GM19397 (cell line): ENCODE measurements around the gene CYTH4.
"Not testable (repeated sequence)": the region's sequence is repeated elsewhere in the genome, so short reads cannot be mapped to it uniquely, and the experiment has no call there.

ENCODE experiments used
- ATAC-seq: cut with Tn5 transposase; IDR thresholded peaks from one replicate; pipeline ENCODE4 v1.9.1; 2021; ENCODE audit warnings: mild to moderate bottlenecking, moderate library complexity; ENCODE audit not compliant: unreplicated experiment

Gene CYTH4

DNA sequence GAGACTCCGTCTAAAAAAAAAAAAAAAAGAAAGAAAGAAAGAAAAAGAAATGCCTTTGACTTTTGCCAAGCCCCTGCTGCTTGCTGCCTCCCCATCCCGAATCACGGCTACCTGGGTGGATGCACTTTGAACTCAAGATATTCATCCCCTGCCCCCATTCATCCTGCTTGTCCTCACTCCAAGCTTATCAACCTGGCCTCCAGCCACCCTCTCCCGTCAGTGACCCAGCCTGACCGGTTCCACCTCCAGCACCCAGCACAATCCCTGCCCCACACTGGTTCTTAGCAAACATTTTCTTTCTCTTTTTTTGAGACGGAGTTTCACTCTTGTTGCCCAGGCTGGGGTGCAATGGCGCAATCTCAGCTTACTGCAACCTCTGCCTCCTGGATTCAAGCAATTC is 44.4 kb downstream of the CYTH4 start:
- ATAC-seq: no peak

DNA sequence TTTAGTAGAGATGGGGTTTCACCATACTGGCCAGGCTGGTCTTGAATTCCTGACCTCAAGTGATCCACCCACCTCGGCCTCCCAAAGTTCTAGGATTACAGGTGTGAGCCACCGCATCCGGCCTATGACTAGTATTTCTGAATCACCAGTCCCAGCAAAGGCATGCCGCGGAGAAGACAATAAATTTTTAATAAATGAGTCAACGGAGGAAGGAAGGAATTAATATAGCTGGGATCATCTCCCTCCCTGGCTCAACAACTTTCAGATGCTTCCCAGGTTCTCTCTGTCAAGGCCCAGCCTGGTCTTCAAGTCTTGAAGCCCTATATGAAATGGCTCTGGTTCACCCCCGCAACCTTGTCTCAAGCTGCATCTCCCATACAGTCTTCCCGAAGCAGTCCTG is 45.7 kb downstream of the CYTH4 start:
- no peak for ATAC-seq

DNA sequence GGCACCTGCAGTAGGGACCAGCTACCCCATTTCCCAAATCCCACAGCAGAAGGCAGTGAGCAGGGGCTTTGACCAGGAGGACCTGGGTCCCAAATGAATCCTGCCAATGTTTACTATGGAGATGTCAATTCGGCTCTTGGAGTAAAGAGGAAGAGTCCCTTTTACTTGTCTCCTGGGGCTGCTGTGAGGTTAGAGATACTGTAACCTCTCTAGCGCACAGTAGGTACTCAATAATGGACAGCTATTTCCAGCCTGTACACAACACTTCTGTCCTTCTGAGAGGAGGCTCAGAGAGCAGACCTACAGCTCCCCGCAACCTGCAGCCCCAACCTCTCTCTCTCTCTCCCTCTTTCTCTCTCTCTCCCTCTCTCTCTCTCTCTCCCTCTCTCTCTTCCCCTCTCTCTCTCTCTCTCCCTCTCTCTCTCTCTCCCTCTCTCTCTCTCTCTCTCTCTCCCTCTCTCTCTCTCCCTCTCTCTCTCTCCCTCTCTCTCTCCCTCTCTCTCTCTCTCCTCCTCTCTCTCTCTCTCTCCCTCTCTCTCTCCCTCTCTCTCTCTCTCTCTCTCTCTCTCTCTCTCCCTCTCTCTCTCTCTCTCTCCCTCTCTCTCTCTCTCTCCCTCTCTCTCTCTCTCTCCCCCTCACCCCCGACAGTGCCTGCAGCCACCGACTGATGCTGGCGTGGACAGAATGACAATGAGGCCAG is 46.4 kb downstream of the CYTH4 start:
- not testable (repeated sequence) for ATAC-seq

DNA sequence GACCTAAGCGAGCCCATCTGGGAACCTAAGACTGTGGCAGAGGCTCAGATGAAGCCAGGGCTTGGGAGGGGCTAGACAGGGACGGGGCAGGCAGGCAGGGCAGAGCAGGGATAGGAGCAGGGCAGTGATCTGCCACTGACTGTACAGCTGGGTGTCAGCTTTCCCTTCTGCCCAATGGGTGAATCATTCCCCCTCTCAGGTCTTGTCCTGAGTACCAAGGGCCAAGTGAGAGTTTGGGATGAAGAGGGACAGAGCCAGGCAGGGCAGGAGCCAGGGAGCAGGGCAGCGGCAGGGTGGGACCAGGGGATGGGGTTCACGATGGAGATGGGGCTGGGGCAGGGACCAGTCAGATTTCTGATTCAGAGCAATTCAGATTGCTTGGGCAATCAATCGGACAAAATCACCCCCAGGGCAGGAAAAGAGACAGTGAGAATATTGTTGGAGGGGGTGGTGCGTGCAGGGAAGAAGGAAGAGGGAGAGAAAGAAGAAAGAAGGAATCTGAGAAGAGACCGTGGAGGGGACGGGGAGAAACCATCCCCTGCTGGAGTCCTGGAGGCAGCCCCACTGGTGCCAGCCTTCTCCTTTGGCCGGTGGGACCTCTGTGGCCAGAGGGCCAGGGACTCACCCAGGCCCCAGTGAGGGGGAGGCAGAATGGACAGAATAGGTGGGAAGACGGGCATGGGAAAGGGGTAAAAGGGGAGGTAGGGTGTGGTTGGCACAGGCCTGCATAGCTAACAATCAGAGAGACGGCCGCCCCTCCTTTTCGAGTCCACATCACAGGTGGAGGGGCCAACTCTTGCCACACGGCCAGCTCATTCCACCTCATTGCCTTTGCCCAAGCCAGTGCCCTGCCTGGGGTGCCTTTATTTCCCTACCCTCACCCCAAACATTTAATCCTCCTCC is 47.2 kb downstream of the CYTH4 start:
- ATAC-seq: no peak

DNA sequence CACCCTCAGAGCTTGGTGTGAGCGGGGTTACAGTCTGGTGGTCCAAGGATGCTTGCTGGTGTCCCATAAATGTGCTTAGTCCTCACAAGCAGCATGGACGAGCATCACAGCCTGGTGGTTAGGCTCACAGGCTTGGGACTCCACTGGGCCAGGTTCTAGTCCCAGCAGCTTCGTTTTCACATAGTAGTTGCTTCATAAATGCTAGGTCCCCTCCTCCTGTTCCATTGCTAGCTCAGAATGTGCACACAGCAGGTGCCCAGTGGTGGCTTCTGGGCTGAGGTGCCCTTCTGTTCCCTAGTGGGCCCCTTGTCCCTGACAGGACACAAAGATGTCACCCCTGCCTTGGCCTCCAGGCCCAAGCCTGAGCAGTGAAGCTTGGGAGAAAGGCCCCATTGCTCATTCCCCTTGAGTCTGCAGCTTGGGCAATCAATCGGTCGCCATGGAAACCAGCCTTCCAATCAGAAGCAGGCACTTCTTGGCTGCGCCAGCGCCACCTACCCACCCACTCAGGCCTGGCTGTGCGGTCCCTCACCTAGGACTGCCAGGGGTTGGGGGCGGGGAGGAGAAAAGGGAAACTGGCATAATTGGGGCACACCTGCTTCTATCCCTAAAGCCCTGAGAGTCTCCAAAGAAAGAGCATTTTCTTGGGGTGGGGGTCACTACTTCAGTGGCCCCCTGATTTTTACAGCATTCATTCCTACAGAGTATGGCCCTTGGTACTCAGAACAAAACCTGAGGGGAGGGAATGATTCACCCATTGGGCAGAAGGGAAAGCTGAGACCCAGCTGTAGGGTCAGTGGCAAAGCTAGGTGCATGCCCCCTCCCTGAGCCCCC is 48.1 kb downstream of the CYTH4 start:
- ATAC-seq: no peak

DNA sequence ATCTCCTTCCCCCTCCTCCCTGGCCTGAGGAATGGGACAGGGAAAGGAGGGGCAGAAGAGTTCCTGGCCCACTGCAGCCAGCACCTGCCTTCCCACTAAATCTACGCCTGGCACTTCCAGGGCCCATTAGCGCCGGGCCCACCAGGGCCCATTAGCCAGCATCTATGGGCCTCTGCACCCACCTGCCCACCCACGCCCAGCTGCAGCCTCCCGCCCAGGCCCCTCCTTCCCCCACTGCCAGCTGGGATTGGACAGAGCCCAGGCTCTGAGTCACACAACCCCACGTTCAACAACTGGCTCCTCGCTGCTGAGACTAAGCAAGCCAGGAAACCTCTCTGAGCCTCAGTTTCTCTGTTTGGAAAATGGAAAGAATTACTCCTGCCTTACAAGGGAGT is 48.7 kb downstream of the CYTH4 start:
- ATAC-seq: no peak

DNA sequence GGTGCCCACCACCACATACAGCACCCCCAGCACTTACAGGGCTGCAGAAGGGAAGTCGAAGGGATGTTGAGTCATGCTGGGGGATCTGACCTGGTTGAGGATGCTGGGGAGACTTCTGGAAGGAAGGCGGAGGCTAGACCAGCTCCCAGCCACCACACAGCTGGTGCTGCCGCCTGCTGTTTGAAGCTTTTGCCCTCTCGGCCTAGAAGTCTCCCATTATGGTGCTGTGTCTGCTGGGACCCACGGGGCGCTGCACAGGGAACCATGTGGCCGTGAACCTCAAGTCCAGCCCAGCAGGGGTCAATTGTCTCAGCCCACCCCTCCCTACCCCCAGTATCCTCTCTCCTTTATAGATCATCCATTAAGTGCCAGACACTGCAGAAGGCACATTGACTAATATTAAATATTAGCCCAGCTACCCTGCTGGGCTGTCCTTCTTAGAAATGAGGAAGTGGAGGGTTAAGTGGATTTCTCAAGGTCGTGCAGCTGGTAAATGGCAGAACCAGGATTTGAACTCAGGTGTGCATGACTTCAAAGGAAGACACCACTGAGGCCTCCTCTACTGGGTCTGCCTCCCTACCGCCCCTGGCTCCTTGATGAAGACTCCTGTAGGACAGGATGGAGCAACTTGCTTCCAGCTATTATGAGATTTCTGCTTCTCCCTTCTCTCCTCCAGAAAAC is 49.7 kb downstream of the CYTH4 start:
- ATAC-seq: no peak

DNA sequence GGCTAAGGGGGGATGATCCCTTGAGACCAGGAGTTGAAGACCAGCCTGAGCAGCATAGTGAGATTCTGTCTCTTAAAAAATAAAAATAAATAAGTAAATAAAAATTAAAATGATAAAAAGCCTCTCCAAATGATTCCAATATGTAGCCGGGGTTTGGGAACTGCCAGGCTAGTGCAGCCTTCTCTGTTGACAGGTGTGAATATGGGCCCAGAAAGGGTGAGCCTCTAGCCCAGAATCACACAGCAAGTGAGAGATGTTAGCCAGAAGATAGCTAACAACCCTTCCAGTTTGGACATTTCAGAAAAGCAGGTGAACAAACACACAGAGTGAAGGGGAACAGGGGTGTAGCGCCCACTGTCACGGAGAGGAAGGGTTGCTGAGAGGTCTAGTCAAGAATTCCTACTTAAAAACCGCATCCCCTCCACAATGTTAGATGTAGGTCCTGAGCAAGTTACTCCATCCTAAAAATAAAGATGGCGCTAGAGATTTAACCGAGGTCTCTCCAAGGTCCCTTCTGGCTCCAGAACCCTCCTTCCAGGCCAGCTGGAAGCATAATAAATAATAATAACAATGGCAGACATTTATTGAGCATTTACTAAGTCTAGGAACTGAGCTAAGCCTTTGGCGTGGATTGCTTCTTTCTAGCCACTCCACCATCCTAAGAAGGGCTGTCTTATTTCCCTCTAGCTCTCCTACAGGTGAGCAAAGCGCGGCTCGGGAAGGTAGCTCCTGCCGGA is 51.6 kb downstream of the CYTH4 start:
- ATAC-seq: no peak

DNA sequence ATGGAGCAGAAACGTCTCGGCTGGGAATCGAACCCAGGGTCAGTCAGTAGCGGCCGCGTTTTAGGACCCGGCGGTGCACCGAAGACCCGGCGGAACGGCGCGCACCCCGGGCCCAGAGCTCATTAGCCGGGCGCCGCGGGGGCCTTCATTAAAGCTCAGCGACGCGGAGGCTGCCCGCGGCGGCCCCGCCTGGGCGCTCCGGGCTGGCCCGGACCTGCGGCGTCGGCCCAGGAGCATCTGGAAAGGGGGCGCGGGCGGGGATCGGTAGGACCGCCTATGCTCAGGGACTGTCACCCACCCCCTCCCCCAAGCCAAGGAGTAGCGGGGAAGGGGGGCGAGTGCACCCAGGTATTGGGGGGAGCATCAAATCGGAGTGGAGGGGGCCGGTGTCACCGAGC is 52.2 kb downstream of the CYTH4 start:
- no peak for ATAC-seq

DNA sequence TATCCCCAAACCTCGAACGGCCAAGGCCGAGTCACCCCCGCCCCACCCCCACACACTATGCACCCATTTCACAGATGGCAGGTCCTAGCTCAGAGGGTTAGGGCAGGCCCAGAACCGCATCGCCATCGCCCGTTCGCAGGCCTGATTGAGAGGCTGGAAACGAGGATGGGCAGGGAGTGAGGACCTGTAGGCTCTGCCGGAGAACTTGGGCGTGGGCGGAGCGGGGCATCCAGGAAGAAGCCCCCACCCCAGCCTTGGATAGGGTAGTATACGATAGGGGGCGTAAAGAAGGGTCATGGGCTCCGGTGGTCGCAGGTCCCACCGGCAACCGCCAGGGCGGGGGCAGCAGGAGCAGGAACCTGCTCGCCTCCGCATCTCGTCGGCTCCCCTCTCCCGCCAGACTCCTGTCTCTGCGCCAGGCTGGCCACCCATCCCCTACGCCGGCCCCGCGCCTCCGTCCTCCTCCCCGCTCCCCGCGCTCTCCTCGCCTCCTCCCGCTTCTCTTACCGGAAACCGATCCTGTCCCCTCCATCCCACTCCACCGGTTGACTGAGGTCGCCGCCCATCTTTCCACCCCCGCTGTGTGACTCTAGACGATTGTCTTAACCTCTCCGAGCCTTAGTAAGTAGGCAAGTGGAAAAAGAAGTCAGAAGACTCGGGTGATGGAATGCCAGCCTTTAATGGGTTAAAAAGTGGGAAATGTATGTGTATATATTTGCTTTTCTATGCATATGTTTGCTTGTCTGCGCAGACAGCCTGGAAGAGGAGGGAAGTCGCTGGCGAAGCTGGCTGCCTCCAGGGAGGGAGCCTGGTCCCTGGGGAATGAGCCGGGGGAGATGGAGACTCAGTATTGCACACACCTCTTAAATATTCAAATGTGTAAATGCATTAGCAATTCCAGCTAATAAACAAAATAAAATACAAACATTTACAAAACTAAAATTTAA is 52.8 kb downstream of the CYTH4 start:
- no peak for ATAC-seq

DNA sequence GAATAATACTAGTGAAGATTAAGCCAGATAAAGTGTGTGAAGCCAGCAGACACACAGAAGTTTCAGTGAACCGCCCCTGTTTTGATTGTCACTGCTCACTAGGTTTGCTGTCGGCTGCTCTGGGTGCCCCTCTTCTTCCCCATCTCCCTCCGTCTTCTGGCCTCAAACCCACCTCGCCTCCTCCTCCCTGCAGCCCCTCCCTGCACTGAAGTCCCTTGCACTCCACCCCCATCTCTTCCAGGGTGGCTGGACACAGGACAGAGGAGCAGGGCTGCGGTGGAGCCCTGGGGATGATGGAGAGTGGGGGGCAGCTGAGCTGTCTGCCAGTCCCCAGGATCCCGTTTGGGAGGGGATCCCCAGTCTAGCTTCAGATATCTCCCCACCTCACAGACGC is 53.5 kb downstream of the CYTH4 start:
- no peak for ATAC-seq

DNA sequence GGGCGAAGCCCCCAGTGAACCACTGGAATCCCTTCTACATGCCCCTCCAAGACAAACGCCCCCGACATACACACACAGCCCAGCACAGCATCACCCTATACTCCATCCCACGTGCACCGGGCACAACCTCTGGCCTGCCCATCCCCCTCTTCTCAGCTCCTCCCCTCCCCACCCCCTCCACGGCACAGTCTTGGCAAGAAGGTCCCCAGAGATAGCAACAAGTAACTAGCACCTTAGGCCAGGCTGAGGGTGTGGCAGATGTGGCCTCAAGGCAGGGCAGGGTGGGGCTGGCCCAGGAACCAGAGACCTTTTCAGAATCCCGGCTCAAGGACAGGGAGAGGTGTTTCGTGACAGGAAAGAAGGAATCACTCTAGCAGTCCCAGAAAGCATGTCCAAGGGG is 54.3 kb downstream of the CYTH4 start:
- ATAC-seq: no peak

DNA sequence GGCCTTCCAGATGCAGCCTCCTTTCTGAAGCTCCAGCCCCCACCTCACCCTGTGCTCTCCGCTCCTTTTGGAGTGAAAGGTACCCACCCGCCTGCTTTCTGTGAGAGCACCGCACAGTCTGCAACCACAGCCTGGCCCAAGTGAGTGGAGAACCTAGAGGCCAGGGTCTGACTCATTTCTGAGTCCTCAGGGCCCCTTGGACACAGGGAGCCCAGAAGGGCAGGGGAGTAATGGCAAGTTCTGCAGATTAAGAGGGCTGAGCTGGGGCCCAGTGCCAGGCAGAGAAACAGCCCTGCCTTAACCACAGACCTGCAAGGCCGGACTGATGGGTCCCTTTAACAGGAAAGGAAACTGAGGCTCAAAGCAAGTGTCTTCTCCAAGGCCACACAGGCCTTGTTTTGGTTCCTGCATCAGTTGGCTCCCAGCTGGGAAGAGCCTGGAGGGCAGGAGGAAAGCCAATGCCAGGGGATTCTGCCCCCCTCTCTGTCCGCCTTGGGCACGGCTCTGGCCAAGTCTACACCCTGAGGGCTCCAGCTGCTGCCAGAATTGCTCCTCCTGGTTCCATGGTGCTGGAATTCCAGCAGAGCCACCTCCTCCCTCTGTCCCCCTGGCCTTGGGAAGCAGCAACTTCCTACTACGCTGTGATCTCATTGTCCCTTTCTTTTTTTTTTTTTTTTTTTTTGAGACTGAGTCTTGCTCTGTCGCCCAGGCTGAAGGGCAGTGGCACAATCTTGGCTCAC is 55.1 kb downstream of the CYTH4 start:
- ATAC-seq: no peak

DNA sequence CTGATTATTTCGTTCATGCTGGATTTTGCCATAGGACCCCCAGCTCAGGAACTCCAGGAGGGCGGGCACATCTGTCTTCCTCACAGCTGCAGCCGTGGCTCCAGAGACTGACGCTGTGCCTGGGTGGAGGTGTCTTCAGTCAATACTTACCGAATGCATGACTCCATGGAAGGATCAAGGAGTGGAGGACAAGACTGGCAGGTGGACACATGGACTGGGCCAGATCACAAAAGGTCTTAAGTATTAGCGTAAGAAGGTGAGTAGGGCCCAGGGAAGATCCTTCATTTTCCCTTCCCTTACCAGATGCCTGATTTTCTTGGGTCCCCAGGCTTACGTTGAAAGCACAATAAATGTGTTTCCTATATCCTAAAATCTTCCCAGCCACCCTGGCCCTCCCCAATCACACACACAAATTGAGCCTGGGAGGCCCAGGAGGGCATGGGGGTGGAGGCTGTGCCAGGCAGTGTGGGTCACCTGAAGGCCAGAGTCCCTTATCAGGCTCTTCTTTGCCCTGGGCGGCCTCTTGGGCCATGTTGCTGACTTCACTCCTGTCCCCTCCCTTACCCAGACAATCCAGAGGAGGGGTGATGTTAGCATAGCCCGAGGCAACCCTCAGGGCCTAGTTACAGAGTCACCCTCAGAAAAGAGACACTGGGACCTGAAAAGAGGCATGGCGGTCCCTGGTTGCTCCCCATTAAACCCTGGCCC is 56.4 kb downstream of the CYTH4 start:
- ATAC-seq: no peak

DNA sequence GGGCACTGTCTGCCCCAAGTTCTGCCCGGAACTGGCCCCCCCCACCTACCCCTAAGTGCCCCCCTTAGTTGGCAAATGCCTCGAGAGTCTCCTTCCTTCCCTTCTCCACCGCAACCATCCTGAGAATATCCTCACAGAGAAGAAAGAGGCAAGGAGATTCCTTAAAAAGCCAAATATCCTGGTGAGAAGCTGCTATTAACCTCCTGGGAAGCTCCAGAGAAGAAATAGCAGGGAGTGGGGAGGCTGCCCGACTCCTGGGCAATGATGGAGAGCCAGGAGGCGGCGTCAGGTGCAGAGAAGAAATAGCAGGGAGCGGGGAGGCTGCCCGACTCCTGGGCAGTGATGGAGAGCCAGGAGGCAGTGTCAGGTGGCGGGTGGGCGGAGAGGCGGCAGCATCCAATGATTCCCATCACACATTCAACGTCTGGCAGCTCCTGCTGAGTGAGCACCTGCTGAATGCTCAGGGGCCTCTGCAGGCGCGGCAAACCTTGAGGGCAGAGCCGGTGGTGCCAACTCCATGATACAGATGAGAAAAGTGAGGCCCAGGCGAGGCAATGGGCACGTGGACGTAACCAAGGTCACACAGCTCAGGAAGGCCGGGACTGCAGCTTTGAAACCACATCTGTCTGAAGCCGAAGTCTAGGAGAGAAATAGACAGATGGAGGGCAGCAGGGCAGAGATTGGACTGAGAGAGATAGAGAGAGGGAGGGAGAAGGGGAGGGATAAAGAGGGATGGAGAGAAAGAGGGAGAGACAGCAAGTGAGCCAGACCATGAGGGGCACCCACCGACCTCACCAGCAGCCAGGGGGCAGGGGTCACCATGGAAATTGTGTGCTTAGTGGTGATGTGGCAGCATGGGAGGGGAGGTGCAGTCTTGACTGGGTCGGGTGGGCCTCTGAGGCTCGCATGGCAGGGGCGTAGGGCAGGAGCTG is 58.3 kb downstream of the CYTH4 start:
- ATAC-seq: no peak

DNA sequence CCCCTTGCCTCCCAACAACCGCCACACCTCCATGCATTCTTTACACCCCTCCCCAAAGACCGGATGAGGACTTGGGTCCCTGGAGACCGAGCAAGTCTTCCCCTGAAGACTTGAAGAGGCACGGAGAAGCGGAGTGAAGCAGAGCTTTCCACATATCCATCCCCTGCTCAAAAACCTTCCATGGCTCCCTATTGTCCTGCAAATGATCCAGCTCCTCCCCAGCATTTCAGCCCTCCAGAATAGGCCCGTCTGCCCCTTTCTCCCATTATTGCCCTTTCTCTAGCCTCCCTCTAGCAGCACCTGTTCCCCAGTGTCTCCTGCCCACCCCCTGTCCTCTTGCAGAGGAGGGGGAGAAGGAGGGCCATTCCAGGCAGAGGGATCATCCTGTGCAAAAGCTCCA is 59.8 kb downstream of the CYTH4 start:
- ATAC-seq: no peak

DNA sequence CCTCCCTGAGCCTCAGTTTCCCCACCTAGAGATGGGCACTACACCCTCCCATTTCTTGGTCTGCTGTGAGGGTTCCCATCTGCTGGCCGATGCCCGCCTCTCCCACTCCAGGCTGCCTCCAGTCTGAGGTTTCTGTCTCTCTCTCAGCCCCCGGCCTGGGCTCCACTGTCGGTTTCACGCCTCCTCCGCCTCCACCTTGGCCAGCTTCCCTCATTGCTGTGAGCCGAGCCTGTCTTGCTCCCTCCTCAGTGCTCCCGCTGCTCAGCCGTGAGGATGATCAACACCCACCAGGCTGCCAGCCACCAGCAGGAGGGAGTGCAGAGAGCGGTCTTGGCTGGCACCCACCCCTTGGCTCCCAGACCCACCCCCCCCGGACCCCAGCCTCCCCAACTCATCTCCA is 61.0 kb downstream of the CYTH4 start:
- ATAC-seq: no peak
